NCI-H345 treated with DMSO at 0.1 percent for 48 hours (cell line): ENCODE results near the gene TEX36.
"Not testable (repeated sequence)": the region's sequence is repeated elsewhere in the genome, so short reads cannot be mapped to it uniquely, and the experiment has no call there.

Experiments used
- DNase-seq: peaks from one replicate; lab custom pipeline; 2025; ENCODE audit not compliant: unreplicated experiment; lab: John Stamatoyannopoulos, UW

The TEX36 gene

GRCh38 chr10:125637496-125637895 is 45.5 kb downstream of the TEX36 start:
- DNase-seq: no peak

DNA sequence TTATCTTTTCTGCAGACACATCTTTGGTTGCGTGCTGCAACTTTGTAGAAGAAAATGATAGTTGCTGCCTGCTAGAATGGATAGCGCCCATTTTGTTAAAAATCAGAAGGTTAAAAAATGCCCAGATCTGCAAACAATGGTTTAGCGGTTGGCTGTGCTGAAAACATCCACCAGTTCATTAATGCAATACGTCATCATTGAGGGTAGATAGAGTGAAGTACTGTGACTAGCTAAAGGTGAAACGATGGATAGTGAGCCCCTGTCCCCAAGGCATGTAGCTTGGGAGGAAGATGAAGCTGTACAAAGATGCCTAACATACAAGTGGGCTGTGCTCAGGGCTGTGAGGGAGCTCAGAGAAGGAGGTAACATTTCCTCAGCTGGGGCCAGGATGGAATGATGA is 48.4 kb downstream of the TEX36 start:
- no peak for DNase-seq

- peak; percentile 1 for DNase-seq
Measured at GRCh38 chr10:125633517-125633999, 49.4 kb downstream of the TEX36 start.

DNA sequence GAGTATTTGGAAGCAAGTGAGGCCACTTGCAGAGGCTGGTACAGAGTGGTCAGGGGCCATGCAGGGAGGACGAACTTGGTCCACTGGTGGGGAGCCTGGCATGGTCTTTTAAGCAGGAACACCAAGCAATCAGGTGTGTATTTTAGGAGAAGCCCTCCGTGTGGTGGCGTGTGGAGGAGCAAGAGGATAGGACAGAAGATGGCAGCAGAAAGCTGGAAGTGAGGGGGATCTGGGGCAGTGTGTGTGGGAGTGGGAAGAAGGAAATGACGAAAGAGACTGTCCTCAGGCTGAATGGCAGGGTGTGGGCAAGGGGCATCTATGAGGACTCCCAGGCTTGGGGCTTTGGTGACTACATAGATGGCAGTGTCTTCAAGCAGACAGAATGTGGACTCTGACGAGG is 51.2 kb downstream of the TEX36 start:
- DNase-seq: no peak

DNA sequence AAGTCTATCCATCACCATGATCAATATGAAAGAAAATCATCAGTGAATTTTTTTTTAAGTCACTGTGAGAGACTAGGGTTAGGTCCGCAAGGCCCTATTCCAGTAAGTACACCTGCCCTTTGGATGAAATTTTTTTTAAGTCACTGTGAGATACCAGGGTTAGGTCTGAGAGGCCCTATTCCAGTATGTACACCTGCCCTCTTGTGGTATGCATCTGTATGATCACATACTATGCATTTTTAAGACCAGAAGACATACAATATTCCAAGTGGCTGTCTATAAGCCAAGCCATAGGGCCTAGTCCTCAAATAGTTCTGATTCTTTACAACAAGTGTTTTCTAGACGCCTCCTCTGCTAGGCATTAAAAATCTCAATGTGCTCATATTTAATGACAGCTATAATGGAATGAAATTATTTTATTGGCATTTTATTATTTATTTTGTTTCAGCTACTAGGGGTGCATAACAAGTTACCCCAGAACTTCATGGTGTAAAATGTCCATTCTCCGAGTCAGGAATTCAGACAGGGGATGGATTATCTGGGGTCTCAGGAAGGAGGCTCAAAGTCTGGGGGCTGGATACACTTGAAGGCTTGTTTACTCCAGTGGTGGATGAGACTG is 53.1 kb downstream of the TEX36 start:
- peak; percentile 23 for DNase-seq

DNA sequence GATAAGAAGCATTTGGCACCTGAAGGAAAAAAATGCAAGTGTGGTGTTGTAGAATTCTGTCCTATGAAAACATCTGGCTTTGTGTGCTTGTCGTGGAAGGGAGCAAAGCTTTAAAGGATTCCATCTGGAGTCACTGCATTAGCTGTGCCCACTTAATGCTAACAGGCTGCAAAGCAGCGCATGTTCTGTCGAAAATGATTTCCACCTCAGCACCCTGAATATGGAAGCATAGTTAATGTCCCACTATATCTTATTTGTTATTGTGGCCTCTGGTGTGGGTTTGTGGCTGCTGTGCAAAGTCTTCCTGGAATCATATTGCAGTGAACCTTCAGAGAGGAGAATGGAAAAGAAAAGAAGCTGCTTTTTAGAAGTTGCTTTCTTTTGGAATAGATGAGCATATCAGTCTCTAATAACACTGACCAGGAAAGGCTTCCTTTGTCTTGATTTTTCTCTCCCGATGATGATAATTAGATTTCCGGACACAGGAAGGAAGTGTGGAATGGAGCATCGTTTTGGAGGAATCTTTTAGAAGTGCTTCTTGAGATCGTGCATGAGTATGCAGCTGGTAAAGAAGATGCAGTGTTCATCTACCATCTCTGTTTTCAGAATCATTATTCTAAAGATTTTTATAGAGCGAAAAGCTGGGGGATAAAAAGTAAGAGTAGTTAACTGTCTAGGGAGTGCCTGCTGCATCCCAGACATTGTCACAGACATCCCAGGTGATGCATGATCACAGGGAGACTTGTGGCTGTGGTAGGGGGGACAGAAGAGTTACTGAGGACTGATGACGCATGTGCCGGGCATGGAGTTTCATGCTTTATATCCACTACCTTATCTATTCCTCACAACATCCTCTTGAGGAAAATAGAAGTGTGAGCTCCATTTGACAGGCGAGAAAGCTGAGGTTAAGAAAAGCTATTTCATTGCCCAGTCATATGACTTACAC is 54.6 kb downstream of the TEX36 start:
- no peak for DNase-seq

DNA sequence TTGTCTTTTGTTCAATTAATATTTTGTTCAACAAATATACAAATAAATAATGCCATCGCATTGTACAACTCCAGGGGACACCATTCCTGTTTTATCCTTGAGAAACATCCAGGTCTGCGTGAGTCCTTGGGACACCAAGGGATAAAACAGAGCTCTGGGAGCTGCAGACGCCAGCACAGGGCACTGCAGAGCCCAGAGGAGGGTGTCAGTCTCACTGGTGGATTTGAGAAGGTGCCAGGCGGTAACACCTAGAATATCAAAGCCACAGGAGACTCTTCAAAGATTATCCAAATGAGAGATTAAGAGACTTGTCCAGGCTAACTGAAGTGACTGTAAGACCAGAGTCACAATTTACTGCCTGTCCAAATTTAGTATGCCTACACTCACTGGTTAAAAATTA is 55.3 kb downstream of the TEX36 start:
- no peak for DNase-seq

GRCh38 chr10:125626671-125627070 is 56.3 kb downstream of the TEX36 start:
- no peak for DNase-seq

DNA sequence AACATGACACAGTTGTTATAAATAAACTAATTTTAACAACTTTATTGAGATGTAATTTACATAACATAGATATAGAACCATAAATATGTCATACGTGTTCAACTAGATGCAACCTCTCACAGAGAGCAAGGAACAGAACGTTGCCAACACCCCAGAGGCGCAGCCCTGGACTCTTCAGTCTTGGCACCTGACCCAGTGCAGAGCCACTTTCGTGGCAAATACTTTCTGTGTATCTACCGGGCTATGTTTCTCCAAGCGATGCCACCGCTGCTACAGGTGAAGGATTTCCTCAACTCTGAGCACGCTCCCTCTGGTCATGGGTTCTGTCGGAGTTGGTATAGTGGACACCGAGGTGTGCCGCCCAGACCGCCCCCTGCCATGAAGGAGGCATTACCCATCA is 57.4 kb downstream of the TEX36 start:
- no peak for DNase-seq

DNA sequence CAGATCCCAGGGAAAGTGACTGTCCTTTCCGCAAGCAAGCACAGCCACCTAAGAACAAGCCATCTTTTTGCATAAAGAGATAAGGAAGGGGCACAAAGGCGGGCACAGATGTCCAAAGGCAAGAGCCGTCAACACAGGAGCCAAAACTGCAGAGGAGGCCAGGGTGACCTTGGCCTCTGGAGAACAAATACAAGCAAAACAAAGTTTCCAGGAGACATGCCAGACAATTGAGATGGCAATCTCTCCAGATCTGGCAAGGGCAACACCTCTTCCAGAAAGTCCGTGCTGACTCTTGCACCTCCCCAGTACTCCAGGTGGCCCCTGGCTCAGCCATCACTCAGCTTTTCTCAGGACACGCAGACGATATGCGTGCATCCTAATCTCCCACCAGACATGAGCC is 58.2 kb downstream of the TEX36 start:
- no peak for DNase-seq

GRCh38 chr10:125621052-125621451 is 61.9 kb downstream of the TEX36 start:
- DNase-seq: no peak

DNA sequence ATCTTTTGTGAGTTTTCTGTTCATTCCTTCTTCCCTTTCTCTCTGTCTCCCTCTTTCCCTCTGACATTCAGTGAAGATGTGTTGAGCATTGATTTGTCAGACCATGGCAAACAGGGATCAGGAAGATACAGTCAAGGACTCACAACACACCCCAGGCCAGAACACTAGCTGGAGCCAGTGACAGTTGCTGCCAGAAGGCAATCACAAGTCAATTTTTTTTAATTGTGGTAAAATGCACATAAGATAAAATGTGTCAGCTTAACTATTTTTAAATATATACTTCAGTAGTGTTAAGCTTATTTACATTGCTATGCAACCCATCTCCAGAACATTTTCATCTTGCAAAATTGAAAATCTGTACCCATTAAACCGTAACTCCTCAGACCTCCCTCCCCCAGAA is 62.6 kb downstream of the TEX36 start:
- DNase-seq: no peak

DNA sequence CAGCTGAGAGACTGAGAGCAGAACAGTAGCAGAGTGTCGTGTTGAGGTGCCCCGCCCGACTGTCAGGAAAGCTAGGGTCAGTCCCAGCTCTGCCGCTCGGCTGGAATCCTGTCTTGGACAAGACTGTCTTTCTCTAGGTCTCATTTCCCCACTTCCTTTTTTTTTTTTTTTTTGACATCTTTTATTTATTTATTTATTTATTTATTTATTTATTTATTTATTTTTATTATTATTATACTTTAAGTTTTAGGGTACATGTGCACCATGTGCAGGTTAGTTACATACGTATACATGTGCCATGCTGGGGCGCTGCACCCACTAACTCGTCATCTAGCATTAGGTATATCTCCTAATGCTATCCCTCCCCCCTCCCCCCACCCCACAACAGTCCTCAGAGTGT is 69.9 kb downstream of the TEX36 start:
- not testable (repeated sequence) for DNase-seq

- DNase-seq: no peak
Measured at GRCh38 chr10:125611756-125612155, 71.2 kb downstream of the TEX36 start.

GRCh38 chr10:125611216-125611615 is 71.7 kb downstream of the TEX36 start:
- DNase-seq: no peak

DNA sequence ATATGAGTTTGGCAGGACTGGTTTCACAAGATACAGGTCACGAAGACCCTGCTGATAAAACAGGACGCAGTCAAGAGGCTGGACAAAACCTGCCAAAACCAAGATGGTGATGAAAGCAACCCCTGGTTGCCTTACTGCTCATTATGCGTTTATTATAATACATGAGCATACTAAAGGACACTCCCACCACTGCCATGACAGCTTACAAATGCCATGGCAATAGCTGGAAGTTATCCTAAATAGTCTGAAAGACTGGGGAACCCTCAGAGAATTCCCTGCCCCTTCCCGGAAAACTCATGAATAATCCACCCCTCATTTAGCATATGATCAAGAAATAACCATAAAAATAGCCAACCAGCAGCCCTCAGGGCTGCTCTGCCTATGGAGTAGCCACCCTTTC is 73.1 kb downstream of the TEX36 start:
- no peak for DNase-seq

DNA sequence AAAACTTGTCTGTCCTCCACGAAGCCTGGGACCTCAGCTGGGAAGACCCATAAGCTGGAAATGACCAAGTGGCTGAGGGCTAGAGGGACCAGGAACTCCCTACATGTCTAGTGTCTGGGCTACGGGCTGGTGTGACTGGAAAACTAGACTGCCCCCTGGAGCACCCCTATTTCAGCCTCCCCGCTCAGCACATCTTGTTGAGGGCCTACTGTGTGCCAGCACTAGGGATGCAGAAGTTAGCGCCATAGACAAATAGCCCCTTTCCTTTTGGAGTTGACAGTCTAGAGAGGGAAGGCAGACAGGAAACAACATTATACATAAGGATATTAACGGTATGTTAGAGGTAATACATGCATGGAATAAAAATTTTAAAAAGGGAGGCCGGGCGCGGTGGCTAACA is 74.5 kb downstream of the TEX36 start:
- DNase-seq: no peak

DNA sequence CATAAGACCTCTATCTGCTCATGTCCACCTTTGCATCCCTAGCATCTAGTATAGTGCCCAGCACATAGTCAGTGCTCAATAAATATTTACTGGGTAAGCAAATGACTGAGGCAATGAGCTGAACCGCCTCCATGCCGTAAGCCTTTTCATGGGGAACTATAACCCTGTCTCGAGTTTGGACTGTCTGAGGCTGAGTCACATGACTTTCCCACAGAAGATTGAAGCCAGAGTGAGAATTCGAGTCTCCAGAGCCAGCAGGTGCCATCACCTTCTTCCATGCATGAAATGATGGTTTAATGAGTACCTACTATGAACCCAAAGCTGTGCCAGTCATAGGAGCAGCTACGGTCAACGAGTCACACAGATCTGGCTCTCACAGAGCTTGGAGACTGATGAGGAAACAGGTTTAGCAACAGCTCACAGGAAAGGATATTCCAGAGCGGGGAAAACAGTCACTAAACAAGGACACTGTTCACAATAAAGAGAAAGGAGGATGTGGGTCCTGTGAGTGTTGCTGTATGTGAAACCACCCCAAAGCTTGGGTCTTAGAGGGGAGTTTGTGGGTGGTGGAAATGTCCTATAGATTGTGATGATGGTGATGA is 75.2 kb downstream of the TEX36 start:
- no peak for DNase-seq

- no peak for DNase-seq
Measured at GRCh38 chr10:125606414-125607010, 76.5 kb downstream of the TEX36 start.
